SK-N-SH (cell line): Measurements from ENCODE around the gene MAN2B2. TPM values are rescaled to one million over a fixed set of nuclear protein-coding genes. Genes with fewer than 3 reads are reported as not detected.

Experiments
- CTCF ChIA-PET: fragments of 300-600, 350-600 bp; formaldehyde crosslinking; extraction: SDS; loops from one replicate; lab custom pipeline; 2021; lab: Yijun Ruan, JAX
- POLR2A ChIA-PET: fragments of 350-600 bp; sonication (Branson Sonifier 250); formaldehyde crosslinking; extraction: SDS; loops from one replicate; lab custom pipeline; 2020; ENCODE audit warnings: antibody characterized with exemption, inconsistent platforms; lab: Yijun Ruan, JAX
- DNase-seq: peaks from one replicate; pipeline ENCODE4 v3.0.0; 2012
- H2AFZ ChIP-seq: fragments of 200-600 bp; sonication (generic); 2 replicates; pipeline ENCODE4 v1.8.1; 2016; ENCODE audit warnings: antibody characterized with exemption, mild to moderate bottlenecking, low read depth
- H3F3A ChIP-seq: fragments of 200-600 bp; sonication (generic); replicated peaks from 2 replicates; pipeline ENCODE3; 2016; ENCODE audit warnings: antibody characterized with exemption, mild to moderate bottlenecking; ENCODE audit not compliant: insufficient read depth
- H3K27ac ChIP-seq, 2 experiments: fragments of 200-500 bp in 1 of 2; fragments of 200-600 bp in 1 of 2; sonication (Bioruptor generic) in 1 of 2; sonication (generic), shearing (Covaris generic) in 1 of 2; 2 replicates each; pipeline versions ENCODE4 v1.5.1 to v1.6.1; 2014 to 2016; ENCODE audit warnings: low read depth in 2 of 2, inconsistent platforms in 1 of 2, low read length in 1 of 2, mild to moderate bottlenecking in 1 of 2, mixed read lengths in 1 of 2
- H3K27me3 ChIP-seq: fragments of 200-600 bp; sonication (generic), shearing (Covaris generic); 2 replicates; pipeline ENCODE4 v1.6.1; 2016; ENCODE audit warnings: mixed run types; ENCODE audit not compliant: insufficient read depth
- H3K36me3 ChIP-seq, 2 experiments: fragments of 200-500 bp in 1 of 2; fragments of 200-600 bp in 1 of 2; sonication (Bioruptor generic) in 1 of 2; sonication (generic) in 1 of 2; replicated peaks in 1 of 2; 2 replicates each; pipeline versions ENCODE3 to v1.5.1; 2014 to 2016; ENCODE audit warnings: low read length in 1 of 2, mild to moderate bottlenecking in 1 of 2; ENCODE audit not compliant: insufficient read depth in 2 of 2, control insufficient read depth in 1 of 2
- H3K4me1 ChIP-seq, 2 experiments: fragments of 200-500 bp in 1 of 2; fragments of 200-600 bp in 1 of 2; sonication (Bioruptor generic) in 1 of 2; sonication (generic), shearing (Covaris generic) in 1 of 2; 2 replicates each; pipeline versions ENCODE4 v1.5.1 to v1.6.1; 2014 to 2016; ENCODE audit warnings: low read depth in 1 of 2, low read length in 1 of 2, mixed run types in 1 of 2; ENCODE audit not compliant: insufficient read depth in 2 of 2, control insufficient read depth in 1 of 2
- H3K4me2 ChIP-seq: fragments of 200-600 bp; sonication (generic), shearing (Covaris generic); 2 replicates; pipeline ENCODE4 v1.6.1; 2017; ENCODE audit warnings: mixed run types
- H3K4me3 ChIP-seq, 2 experiments: fragments of 200-500 bp in 1 of 2; fragments of 200-600 bp in 1 of 2; sonication (Bioruptor generic) in 1 of 2; sonication (generic), shearing (Covaris generic) in 1 of 2; 2 replicates each; pipeline versions ENCODE4 v1.5.1 to v1.8.1; 2014 to 2016; ENCODE audit warnings: low read depth in 2 of 2, inconsistent platforms in 1 of 2, low read length in 1 of 2, mild to moderate bottlenecking in 1 of 2, mixed read lengths in 1 of 2, moderate library complexity in 1 of 2
- H3K79me2 ChIP-seq: fragments of 200-600 bp; sonication (generic); 2 replicates; pipeline ENCODE4 v1.8.1; 2017; ENCODE audit warnings: mild to moderate bottlenecking; ENCODE audit not compliant: insufficient read depth
- H3K9ac ChIP-seq: fragments of 200-600 bp; sonication (generic); 2 replicates; pipeline ENCODE4 v1.6.1; 2017; ENCODE audit warnings: mixed run types
- H3K9me2 ChIP-seq: fragments of 200-600 bp; sonication (generic); 2 replicates; pipeline ENCODE4 v1.6.1; 2017; ENCODE audit warnings: mixed run types
- H3K9me3 ChIP-seq: fragments of 200-600 bp; sonication (generic); 2 replicates; pipeline ENCODE4 v1.6.1; 2017; ENCODE audit warnings: mixed run types, mild to moderate bottlenecking, moderate library complexity
- H4K20me1 ChIP-seq: fragments of 200-600 bp; sonication (generic); 2 replicates; pipeline ENCODE4 v1.6.1; 2017; ENCODE audit warnings: mild to moderate bottlenecking, mixed run types; ENCODE audit not compliant: insufficient read depth
- CHD2 ChIP-seq: fragments of 150-350 bp; IDR thresholded peaks from 2 replicates; pipeline ENCODE4 v1.6.1; 2018; ENCODE audit warnings: low read length; ENCODE audit not compliant: partially characterized antibody
- ELF1 ChIP-seq: IDR thresholded peaks from 2 replicates; pipeline ENCODE4 v1.4.0; 2012
- FOSL2 ChIP-seq: IDR thresholded peaks from 2 replicates; pipeline ENCODE4 v1.4.0; 2012; ENCODE audit warnings: low read depth, mild to moderate bottlenecking, moderate library complexity, borderline replicate concordance
- JUND ChIP-seq: IDR thresholded peaks from 2 replicates; pipeline ENCODE4 v1.4.0; 2012
- MAX ChIP-seq: IDR thresholded peaks from 2 replicates; pipeline ENCODE4 v1.4.0; 2012; ENCODE audit warnings: low read depth
- MEF2A ChIP-seq: IDR thresholded peaks from 2 replicates; pipeline ENCODE4 v1.4.0; 2012; ENCODE audit warnings: low read depth, borderline replicate concordance
- MXI1 ChIP-seq: IDR thresholded peaks from 2 replicates; pipeline ENCODE4 v1.6.1; 2012; ENCODE audit warnings: mild to moderate bottlenecking, low read depth, low read length, improper control_type of control experiment
- PBX3 ChIP-seq: IDR thresholded peaks from 2 replicates; pipeline ENCODE4; 2012
- POLR2AphosphoS5 ChIP-seq: IDR thresholded peaks from 2 replicates; pipeline ENCODE4 v1.6.1; 2012; ENCODE audit warnings: low read depth, low read length
- RXRA ChIP-seq: IDR thresholded peaks from 2 replicates; pipeline ENCODE4 v1.4.0; 2012; ENCODE audit warnings: low read depth, mild to moderate bottlenecking, borderline replicate concordance
- SIN3A ChIP-seq: IDR thresholded peaks from 2 replicates; pipeline ENCODE4 v1.6.1; 2012; ENCODE audit warnings: low read depth, mild to moderate bottlenecking, low read length, moderate library complexity, borderline replicate concordance
- TAF1 ChIP-seq: IDR thresholded peaks from 2 replicates; pipeline ENCODE4 v1.6.1; 2012; ENCODE audit warnings: low read depth, mild to moderate bottlenecking, low read length, moderate library complexity, borderline replicate concordance
- YY1 ChIP-seq: IDR thresholded peaks from 2 replicates; pipeline ENCODE4 v1.4.0; 2012; ENCODE audit warnings: low read depth, mild to moderate bottlenecking
- WGBS: methylation state at CpG from one replicate; pipeline ENCODE4 v1.1.6; 2017; ENCODE audit warnings: low lambda C conversion rate; 5-methylcytosine and 5-hydroxymethylcytosine counted together
- polyA plus RNA-seq, 3 experiments: library from polyadenylated mRNA; depleted of rRNA; stranded (reverse); fragments of >200 nt; gene quantifications; 2 replicates each; pipeline ENCODE4 v1.2.3, GENCODE V29; 2012
- TF ChIP-seq, protein P1 (sequence below): IDR thresholded peaks from 2 replicates; pipeline ENCODE4 v1.4.0; 2012; ENCODE audit warnings: low read depth, borderline replicate concordance
- TF ChIP-seq, protein P2 (sequence below): fragments of 200-600 bp; sonication (generic); IDR thresholded peaks from 2 replicates; pipeline ENCODE4 v1.6.1; 2017; ENCODE audit warnings: antibody characterized with exemption, mild to moderate bottlenecking, moderate library complexity
- TF ChIP-seq, protein P3 (sequence below): fragments of 150-350 bp; IDR thresholded peaks from 2 replicates; pipeline ENCODE4 v1.6.1; 2017; ENCODE audit warnings: antibody characterized with exemption, low read length, low read depth, borderline replicate concordance

The MAN2B2 gene
- polyA plus RNA-seq, 1 of the 3 experiments (the other 2 are of a cell fraction): 24.9 TPM

- H3K9me2 ChIP-seq: no peaks in the 10 kb centered on the region
- no peak overlapping the region for H3K27ac ChIP-seq
- H3K4me1 ChIP-seq: no peaks in the 10 kb centered on the region
- H2AFZ ChIP-seq: no peak overlapping the region
- no peak overlapping the region for H3K4me3 ChIP-seq
- WGBS: 82% methylated on average over 10 of the region's 28 CpGs
- ChIA-PET POLR2A (interaction anchor here (0.7 kb wide), 1 partner anchor 12 kb away, joined by 4 read pairs; no protein-coding TSS in a partner anchor), CTCF (interaction anchor here (1.2 kb wide), 1 partner anchor 67 kb away, joined by 4 read pairs; no protein-coding TSS in a partner anchor)
- H3K79me2 ChIP-seq: no peaks in the 10 kb centered on the region
- H3F3A ChIP-seq: no peaks in the 10 kb centered on the region
- H3K36me3 ChIP-seq: peaks cover 21 to 26% of the 10 kb centered on the region in 2 experiments
- H3K9ac ChIP-seq: no peak overlapping the region
- H3K9me3 ChIP-seq: peaks cover 8% of the 10 kb centered on the region; the same call in 1 of the 2 replicates
- H3K27me3 ChIP-seq: no peaks in the 10 kb centered on the region
- no peaks in the 10 kb centered on the region for H4K20me1 ChIP-seq
- no peak overlapping the region for H3K4me2 ChIP-seq
- TF ChIP-seq, protein P1, sequence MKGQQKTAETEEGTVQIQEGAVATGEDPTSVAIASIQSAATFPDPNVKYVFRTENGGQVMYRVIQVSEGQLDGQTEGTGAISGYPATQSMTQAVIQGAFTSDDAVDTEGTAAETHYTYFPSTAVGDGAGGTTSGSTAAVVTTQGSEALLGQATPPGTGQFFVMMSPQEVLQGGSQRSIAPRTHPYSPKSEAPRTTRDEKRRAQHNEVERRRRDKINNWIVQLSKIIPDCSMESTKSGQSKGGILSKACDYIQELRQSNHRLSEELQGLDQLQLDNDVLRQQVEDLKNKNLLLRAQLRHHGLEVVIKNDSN: no peak
- TF ChIP-seq JUND: no peak
- TF ChIP-seq PBX3: no peak
- no peak for TF ChIP-seq ELF1
- TF ChIP-seq YY1: no peak
- TF ChIP-seq POLR2AphosphoS5: no peak
- no peak for TF ChIP-seq CHD2
- no peak for TF ChIP-seq FOSL2
- DNase-seq: no peak
These were observed 33.9 kb downstream of the MAN2B2 start for GRCh38 chr4:6608758-6609414.

DNA sequence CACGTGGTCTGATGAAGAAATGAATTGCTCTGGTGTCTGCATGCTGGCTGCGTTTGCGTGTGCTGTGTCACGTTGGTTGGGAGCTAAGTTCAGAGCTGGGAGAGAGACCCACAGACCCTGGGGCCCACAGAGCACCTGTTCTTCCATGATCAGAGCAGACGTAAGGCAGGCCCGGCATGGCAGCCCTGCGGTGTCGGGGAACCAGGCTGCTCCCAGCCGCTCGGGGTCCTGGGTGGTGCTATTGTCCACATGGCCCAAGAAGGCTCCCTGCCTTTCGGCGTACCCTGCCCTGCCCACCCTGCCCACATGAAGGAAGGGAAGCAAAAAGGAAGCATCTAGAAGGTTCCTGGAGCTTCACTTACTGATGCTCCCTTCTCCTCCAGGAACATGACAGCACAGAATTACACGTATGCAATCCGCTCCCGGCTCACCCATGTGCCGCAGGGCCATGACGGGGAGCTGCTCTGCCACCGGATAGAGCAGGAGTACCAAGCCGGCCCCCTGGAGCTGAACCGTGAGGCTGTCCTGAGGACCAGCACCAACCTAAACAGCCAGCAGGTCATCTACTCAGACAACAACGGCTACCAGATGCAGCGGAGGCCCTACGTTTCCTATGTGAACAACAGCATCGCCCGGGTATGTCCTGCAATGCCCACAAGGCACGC is 34.6 kb downstream of the MAN2B2 start:
- H3K4me3 ChIP-seq: no peak overlapping the region
- no peaks in the 10 kb centered on the region for H3K9me2 ChIP-seq
- WGBS: 96% methylated on average over 13 of the region's 26 CpGs
- ChIA-PET POLR2A (interaction anchor here (0.7 kb wide), 1 partner anchor 11 kb away, joined by 4 read pairs; no protein-coding TSS in a partner anchor), CTCF (interaction anchor here (1.2 kb wide), 1 partner anchor 68 kb away, joined by 4 read pairs; no protein-coding TSS in a partner anchor)
- H3K9ac ChIP-seq: no peak overlapping the region
- peaks cover 7% of the 10 kb centered on the region; the same call in 1 of the 2 replicates for H3K9me3 ChIP-seq
- no peaks in the 10 kb centered on the region for H3K4me1 ChIP-seq
- DNase-seq: no peak
- H3K79me2 ChIP-seq: no peaks in the 10 kb centered on the region
- H3K36me3 ChIP-seq: peaks cover 21 to 26% of the 10 kb centered on the region in 2 experiments
- H3K4me2 ChIP-seq: no peak overlapping the region
- no peak overlapping the region for H2AFZ ChIP-seq
- no peaks in the 10 kb centered on the region for H4K20me1 ChIP-seq
- H3K27ac ChIP-seq: no peak overlapping the region
- H3F3A ChIP-seq: no peaks in the 10 kb centered on the region
- no peaks in the 10 kb centered on the region for H3K27me3 ChIP-seq
- no peak for TF ChIP-seq MXI1
- no peak for TF ChIP-seq MAX
- TF ChIP-seq SIN3A: no peak
- TF ChIP-seq FOSL2: no peak
- no peak for TF ChIP-seq POLR2AphosphoS5
- TF ChIP-seq TAF1: no peak
- TF ChIP-seq, protein P1: no peak
- TF ChIP-seq, protein P2, sequence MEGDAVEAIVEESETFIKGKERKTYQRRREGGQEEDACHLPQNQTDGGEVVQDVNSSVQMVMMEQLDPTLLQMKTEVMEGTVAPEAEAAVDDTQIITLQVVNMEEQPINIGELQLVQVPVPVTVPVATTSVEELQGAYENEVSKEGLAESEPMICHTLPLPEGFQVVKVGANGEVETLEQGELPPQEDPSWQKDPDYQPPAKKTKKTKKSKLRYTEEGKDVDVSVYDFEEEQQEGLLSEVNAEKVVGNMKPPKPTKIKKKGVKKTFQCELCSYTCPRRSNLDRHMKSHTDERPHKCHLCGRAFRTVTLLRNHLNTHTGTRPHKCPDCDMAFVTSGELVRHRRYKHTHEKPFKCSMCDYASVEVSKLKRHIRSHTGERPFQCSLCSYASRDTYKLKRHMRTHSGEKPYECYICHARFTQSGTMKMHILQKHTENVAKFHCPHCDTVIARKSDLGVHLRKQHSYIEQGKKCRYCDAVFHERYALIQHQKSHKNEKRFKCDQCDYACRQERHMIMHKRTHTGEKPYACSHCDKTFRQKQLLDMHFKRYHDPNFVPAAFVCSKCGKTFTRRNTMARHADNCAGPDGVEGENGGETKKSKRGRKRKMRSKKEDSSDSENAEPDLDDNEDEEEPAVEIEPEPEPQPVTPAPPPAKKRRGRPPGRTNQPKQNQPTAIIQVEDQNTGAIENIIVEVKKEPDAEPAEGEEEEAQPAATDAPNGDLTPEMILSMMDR: no peak
- TF ChIP-seq, protein P3, sequence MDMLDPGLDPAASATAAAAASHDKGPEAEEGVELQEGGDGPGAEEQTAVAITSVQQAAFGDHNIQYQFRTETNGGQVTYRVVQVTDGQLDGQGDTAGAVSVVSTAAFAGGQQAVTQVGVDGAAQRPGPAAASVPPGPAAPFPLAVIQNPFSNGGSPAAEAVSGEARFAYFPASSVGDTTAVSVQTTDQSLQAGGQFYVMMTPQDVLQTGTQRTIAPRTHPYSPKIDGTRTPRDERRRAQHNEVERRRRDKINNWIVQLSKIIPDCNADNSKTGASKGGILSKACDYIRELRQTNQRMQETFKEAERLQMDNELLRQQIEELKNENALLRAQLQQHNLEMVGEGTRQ: no peak
- no peak for TF ChIP-seq RXRA
- no peak for TF ChIP-seq MEF2A
